ENCODE results near the gene PLPP2.

The PLPP2 gene

DNA sequence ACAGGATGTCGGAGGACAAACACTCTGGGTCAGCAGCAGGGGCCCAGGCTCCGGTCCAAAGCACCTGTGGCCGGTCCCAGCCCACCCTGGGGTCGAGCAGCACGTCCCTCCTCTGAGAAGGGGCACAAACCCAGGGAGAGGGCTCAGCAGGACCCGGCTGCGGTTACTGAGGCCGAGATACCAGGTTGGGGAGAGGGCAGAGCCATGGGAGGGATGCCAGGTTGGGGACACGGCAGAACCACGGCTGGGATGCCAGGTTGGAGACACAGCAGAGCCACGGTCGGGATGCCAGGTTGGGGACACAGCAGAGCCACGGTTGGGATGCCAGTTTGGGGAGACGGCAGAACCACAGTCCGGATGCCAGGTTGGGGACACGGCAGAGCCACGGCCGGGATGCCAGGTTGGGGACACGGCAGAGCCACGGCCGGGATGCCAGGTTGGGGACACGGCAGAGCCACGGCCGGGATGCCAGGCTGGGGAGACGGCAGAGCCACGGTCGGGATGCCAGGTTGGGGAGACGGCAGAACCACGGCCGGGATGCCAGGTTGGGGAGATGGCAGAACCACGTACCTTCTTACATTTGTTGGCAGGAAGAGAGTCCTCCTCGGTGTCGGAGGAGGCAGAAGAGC lies 34.8 kb upstream of the PLPP2 start:
- Mint-ChIP-seq H3K27me3 (ENCODE audit: low read depth) (no peaks in the 10 kb centered on the region), H3K4me3 (no peak overlapping the region), H3K36me3 (ENCODE audit: low read depth) (peaks cover 43% of the 10 kb centered on the region), H3K27ac (no peak overlapping the region), H3K4me1 (ENCODE audit: low read depth) (no peaks in the 10 kb centered on the region), H3K9me3 (peaks cover 22% of the 10 kb centered on the region)

DNA sequence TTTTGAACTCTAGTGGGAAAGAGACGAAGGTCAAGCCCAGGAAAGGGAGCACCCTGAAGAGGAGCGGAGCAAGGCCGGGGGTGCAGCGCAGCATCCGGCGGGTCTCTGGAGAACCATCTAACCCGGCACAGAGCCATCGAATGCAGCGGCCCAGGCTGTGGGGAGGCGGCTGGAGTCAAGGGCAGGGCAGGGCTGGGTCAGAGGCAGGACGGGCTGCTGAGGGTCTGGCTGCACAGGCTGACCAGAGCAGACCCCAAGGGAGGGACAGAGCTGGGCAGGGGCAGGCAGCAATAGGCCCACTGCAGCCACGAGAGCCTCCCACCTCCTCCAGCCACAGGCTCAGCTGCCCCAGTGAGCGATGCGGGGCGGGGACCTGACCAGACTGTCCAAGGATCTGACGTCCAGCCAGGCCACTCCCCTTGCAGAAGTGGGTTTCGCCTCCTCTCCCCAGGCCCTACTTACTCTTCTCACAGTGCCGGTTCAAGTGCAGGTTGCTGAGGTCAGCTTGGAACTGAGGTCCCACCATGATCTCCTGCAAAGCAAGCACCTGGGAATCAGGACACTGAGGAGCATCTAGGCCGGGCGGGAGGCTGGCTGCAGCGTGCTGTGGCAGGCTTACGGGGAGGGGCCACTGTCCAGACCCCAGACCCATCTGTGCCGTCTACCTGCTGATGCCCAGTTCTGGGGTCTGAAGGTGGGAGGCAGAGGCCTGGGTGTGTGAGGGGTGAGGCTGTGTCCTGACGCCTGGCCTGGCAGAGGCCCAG lies 34.2 kb upstream of the PLPP2 start:
- Mint-ChIP-seq H3K36me3 (ENCODE audit: low read depth) (peaks cover 42% of the 10 kb centered on the region), H3K27ac (no peak overlapping the region), H3K4me3 (no peak overlapping the region), H3K4me1 (ENCODE audit: low read depth) (no peaks in the 10 kb centered on the region), H3K9me3 (peaks cover 17% of the 10 kb centered on the region), H3K27me3 (ENCODE audit: low read depth) (no peaks in the 10 kb centered on the region)

DNA sequence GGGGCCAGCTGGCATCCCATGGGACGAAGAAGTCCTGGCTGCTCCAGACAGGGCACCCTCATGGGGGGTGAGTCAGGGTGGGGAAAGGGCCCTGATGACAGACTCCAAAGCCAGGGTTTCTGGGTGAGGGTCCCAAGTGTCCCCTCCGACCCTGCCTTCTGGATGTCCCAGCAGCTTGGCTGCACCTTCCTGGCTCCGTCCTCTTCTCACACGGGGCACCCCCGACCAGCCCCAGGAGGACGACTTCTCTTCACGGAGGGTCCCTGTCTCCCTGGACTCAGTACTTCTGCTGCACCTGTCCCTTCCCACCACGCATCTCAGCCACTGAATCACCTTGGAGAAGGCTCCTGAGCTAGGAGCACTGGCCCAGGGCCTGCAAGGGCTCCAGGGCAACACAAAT lies 33.5 kb upstream of the PLPP2 start:
- H3K9me3 Mint-ChIP-seq = peaks cover 17% of the 10 kb centered on the region
- H3K27ac Mint-ChIP-seq = no peak overlapping the region
- peaks cover 46% of the 10 kb centered on the region for H3K36me3 Mint-ChIP-seq (ENCODE audit: low read depth)
- no peaks in the 10 kb centered on the region for H3K27me3 Mint-ChIP-seq (ENCODE audit: low read depth)
- no peaks in the 10 kb centered on the region for H3K4me1 Mint-ChIP-seq (ENCODE audit: low read depth)
- no peak overlapping the region for H3K4me3 Mint-ChIP-seq

DNA sequence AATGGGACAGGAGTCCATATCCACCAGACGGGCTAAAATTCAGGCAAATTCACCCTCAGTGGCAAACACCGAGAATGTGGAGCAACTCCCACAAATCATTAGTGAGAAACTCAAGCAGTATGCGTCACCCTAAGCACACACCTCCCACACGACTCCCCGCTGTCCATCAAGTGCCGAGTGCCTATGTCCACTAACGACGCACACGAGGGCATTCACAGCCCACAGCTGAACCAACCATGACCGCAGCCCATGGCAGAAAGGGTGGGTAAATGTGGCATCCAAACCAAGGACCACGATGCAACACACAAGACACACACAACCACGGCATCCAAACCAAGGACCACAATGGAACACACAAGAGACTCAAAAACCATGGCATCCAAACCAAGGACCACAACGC lies 31.4 kb upstream of the PLPP2 start:
- Mint-ChIP-seq H3K4me1 (ENCODE audit: low read depth) (no peaks in the 10 kb centered on the region), H3K9me3 (peaks cover under 1% of the 10 kb centered on the region), H3K27ac (no peak overlapping the region), H3K4me3 (no peak overlapping the region), H3K27me3 (ENCODE audit: low read depth) (no peaks in the 10 kb centered on the region), H3K36me3 (ENCODE audit: low read depth) (peaks cover 34% of the 10 kb centered on the region)

DNA sequence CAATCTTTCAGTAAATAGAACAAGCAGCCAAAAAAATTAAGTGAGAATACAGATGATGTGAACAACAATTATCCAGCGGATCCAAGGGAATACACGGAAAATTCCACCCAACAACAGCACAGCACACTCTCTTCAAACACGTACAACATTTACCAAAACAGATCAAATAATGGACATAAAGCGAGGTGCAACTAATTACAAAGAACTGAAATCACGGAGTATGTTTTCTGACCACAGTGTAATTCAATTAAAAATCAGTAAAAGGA lies 27.2 kb upstream of the PLPP2 start:
- no peak overlapping the region for H3K27ac Mint-ChIP-seq
- H3K36me3 Mint-ChIP-seq (ENCODE audit: low read depth) = peaks cover 27% of the 10 kb centered on the region
- peaks cover 4% of the 10 kb centered on the region for H3K4me1 Mint-ChIP-seq (ENCODE audit: low read depth)

DNA sequence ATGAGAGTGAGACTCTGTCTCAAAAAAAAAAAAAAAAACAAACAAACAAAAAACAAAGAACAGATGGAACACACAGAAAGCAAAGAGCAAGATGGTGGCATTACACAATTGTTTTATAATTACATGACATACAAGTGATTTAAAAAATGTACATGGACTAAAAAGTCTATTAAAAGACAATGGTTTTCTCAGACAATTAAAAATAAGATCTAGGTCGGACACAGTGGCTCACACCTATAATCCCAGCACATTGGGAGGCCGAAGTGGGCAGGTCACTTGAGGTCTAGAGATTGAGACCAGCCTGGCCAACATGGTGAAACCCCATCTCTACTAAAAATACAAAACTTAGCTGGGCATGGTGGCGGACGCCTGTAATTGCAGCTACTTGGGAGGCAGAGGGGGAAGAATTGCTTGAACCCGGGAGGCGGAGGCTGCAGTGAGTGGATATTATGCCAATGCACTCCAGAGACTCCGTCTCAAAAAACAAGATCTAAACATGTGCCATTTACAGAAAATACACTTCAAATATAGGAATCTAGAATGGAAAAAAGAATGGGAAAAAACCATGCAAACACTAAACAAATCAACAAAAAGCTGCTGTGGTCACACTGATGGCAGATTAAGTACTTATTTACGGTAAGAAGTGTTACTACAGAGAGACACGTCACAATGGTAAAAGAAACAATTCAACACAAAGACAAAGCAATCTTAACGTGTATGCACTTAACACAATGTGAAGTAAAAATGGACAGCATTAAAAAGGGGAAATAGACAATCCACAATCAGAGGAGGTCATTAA lies 26.7 kb upstream of the PLPP2 start:
- Mint-ChIP-seq H3K4me1 (ENCODE audit: low read depth) (peaks cover 4% of the 10 kb centered on the region), H3K27me3 (ENCODE audit: low read depth) (no peaks in the 10 kb centered on the region), H3K9me3 (no peaks in the 10 kb centered on the region), H3K36me3 (ENCODE audit: low read depth) (peaks cover 27% of the 10 kb centered on the region), H3K4me3 (no peak overlapping the region), H3K27ac (no peak overlapping the region)

More for the DNA sequence above, 27.2 kb upstream of the PLPP2 start:
- no peaks in the 10 kb centered on the region for H3K27me3 Mint-ChIP-seq (ENCODE audit: low read depth)
- H3K4me3 Mint-ChIP-seq = no peak overlapping the region
- no peaks in the 10 kb centered on the region for H3K9me3 Mint-ChIP-seq

DNA sequence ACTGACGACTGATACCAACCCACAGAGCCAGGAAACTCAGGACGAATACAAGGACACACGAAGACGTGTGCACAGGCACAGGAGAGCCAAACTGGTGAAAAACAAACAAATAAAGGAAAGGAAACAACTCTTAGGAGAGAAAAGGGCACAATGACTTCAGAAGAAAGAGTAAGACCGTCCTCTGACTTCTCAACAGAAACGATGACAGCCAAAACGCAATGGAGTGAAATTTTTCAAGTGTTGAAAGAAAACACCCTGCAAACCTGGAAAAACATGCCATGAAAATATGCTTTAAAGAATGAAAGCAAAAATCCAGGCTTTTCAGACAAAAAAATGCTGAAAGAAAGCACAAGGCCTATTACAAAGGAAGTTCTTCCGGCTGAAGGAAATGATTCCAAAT lies 24.6 kb upstream of the PLPP2 start:
- H3K4me3 Mint-ChIP-seq = no peak overlapping the region
- peak overlapping the region; percentile 27 for H3K27ac Mint-ChIP-seq
- no peaks in the 10 kb centered on the region for H3K9me3 Mint-ChIP-seq
- H3K27me3 Mint-ChIP-seq (ENCODE audit: low read depth) = no peaks in the 10 kb centered on the region
- H3K4me1 Mint-ChIP-seq (ENCODE audit: low read depth) = peaks cover 4% of the 10 kb centered on the region
- H3K36me3 Mint-ChIP-seq (ENCODE audit: low read depth) = peaks cover 24% of the 10 kb centered on the region

DNA sequence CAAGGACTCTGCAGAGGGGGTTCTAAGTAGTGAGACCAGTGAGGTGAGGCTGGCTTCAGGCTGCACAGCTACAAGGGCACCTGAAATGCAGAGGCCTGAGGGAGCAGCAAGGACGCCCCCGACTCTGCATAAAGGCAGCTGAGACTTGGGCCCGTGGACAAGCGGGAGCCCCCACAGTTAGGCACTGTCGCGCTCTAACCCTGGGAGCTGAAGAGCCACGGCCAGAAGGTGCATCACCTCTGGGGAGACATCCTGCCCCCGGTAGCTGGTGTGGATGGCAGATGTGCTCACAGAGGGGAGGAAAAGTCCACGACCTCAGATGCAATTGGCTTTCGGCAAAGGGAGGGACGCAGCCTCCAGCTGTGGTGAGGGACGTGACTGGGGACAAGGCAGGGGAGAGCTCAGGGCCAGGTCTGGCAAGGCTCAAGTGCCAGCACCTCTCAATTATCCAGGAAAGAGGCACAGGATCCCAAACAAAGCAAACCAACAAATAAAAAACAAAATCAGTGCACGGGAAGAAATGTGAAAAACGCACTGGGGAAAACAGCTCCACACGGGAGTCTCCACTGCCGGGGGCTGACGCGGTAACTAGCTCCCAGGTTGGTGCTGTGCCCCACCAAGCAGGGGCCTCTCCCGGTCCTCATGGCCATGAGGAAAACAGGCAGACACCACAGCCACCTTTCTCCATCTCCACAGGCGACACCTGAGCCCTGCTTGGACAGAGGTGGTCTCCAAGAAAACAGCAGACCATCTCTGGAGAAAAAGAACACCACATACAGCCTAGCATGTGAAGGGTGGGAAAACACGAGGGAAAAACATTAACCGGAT lies 23.0 kb upstream of the PLPP2 start:
- no peak overlapping the region for H3K27ac Mint-ChIP-seq
- no peaks in the 10 kb centered on the region for H3K9me3 Mint-ChIP-seq
- no peaks in the 10 kb centered on the region for H3K27me3 Mint-ChIP-seq (ENCODE audit: low read depth)
- no peak overlapping the region for H3K4me3 Mint-ChIP-seq
- H3K36me3 Mint-ChIP-seq (ENCODE audit: low read depth) = peaks cover 15% of the 10 kb centered on the region
- H3K4me1 Mint-ChIP-seq (ENCODE audit: low read depth) = peaks cover 4% of the 10 kb centered on the region

DNA sequence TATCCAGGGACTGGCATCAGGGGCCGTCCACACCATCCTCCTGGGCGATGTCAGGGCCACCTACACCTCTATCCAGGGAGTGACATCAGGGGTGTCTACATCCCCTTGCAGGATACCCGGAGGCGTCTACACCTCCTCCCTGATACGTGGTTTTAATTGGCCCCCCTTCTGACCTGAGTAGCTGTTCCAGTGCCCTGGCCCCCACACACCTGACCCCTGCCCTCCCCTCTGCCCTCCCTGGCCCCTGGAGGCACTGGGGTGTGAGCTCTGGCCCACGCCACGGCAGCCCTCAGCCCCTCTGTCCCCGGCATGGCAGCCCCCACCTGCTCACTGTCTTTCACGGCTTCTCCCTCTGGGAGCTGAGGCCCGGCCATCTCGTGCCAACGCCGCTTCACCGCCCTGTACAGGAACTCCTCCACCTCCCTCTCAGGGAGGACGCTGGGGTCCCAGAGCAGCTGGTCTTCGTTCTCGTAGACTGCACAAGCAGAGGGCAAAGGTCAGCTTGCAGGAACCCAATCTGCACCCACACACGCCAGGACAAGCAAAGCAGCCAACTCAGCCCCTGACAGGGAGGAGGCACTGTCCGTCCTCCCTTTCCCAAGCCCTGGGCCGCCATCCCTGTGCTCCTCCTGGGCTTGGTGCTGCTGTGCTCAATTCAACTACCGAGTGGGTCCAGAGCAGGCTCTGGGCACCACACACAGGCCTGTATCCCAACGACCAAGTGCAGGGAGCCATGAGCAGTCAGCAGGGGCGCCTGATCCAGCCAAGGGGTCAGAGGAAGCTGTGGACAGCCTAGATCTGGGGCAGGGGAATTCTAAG lies 22.2 kb upstream of the PLPP2 start:
- no peak overlapping the region for H3K27ac Mint-ChIP-seq
- no peaks in the 10 kb centered on the region for H3K27me3 Mint-ChIP-seq (ENCODE audit: low read depth)
- peaks cover 15% of the 10 kb centered on the region for H3K36me3 Mint-ChIP-seq (ENCODE audit: low read depth)
- no peaks in the 10 kb centered on the region for H3K9me3 Mint-ChIP-seq
- no peak overlapping the region for H3K4me3 Mint-ChIP-seq
- peaks cover 4% of the 10 kb centered on the region for H3K4me1 Mint-ChIP-seq (ENCODE audit: low read depth)

DNA sequence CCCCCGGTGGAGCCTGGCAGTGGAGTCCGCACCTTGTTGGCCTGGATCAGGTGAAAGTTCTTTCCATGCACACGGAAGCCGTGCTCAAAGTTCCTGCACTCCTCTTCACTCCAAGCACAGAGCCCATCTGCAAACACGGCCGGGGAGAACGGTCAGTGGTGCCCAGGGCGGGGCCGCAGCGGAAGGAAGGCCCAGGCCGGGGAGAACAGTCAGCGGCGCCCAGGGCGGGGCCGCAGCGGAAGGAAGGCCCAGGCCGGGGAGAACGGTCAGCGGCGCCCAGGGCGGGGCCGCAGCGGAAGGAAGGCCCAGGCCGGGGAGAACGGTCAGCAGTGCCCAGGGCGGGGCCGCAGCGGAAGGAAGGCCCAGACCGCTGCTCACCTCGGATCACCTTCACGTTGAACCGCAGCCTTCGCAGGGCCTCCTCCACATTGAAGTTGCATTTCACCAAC lies 20.6 kb upstream of the PLPP2 start:
- Mint-ChIP-seq H3K36me3 (ENCODE audit: low read depth) (peaks cover 7% of the 10 kb centered on the region), H3K27ac (no peak overlapping the region), H3K27me3 (ENCODE audit: low read depth) (no peaks in the 10 kb centered on the region), H3K9me3 (no peaks in the 10 kb centered on the region), H3K4me3 (no peak overlapping the region), H3K4me1 (ENCODE audit: low read depth) (peaks cover 4% of the 10 kb centered on the region)

DNA sequence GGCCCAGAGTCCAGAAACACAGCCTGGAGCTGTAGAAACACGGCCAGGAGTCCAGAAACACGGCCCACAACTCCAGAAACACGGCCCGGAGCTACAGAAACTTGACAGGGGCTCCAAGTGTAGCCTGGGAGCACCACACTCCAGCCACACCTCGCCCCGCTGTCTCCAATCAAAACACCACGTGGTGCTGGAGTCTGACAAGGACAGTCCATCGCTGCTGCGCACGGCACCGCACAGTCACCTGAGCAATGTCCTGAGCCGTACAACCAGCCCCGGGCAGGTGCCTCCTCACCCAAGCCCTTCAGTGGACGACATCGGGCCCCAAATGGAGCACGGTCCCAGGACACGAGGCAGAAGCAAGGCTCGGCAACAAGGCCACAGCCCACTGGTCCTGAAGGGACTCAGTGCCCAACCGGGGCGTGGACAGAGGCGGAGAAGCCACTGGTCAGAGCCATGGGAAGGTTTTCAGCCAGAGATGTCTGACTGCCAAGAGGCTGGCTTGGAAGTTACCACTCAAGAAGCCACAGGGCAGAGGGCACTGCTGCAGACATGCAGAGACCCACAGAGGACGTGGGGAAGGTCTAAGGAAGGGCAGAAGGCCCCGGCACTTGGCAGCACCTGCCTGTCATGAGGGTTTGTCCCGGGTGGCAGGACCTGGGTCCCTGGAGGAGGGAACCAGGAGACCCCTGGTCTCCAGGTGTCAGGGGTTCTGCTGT lies 19.7 kb upstream of the PLPP2 start:
- no peak overlapping the region for H3K4me3 Mint-ChIP-seq
- H3K4me1 Mint-ChIP-seq (ENCODE audit: low read depth) = peaks cover 4% of the 10 kb centered on the region
- no peak overlapping the region for H3K27ac Mint-ChIP-seq
- H3K36me3 Mint-ChIP-seq (ENCODE audit: low read depth) = peaks cover 7% of the 10 kb centered on the region
- no peaks in the 10 kb centered on the region for H3K27me3 Mint-ChIP-seq (ENCODE audit: low read depth)
- H3K9me3 Mint-ChIP-seq = no peaks in the 10 kb centered on the region

DNA sequence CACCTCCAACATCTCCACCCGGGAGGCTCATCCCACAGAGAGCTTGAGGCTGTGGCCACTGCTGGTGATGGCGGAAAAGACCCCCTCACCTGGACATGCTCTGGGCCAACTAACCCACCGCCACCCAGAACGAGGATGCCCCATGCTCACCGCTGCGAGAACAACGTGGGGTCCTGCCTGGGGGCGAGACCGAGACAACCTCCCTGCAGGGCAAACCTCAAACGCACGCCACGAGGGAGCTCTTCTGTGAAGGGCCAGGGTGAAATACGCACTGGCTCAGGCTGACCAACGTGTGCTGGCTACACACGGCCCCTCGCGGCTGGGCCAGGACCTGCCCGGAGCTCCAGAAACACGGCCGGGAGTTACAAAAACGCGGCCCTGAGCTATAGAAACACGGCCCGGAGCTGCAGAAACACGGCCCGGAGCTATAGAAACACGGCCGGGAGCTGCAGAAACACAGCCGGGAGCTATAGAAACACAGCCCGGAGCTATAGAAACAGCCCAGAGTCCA lies 19.0 kb upstream of the PLPP2 start:
- Mint-ChIP-seq H3K36me3 (ENCODE audit: low read depth) (peaks cover 5% of the 10 kb centered on the region), H3K4me1 (ENCODE audit: low read depth) (no peaks in the 10 kb centered on the region), H3K9me3 (no peaks in the 10 kb centered on the region), H3K27me3 (ENCODE audit: low read depth) (no peaks in the 10 kb centered on the region), H3K27ac (no peak overlapping the region), H3K4me3 (no peak overlapping the region)

DNA sequence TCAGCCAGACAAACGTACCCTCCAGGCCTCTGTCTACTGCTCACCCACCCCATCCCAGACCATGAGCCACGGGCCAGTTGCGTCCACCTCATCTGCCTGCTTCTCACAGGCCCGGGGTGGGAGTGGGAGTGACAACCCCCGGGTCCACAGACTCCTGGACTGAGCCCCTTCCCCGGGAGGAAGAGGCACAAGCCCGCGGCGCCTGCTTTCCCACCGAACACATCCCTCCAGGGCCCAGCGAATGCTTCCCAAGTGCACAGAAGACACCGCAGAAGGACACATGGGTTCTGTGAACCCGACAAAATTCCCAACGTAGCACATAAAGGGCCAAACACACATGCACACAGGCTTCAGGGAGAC lies 18.0 kb upstream of the PLPP2 start:
- H3K4me3 Mint-ChIP-seq = no peak overlapping the region
- peaks cover 7% of the 10 kb centered on the region for H3K36me3 Mint-ChIP-seq (ENCODE audit: low read depth)
- no peaks in the 10 kb centered on the region for H3K27me3 Mint-ChIP-seq (ENCODE audit: low read depth)
- H3K4me1 Mint-ChIP-seq (ENCODE audit: low read depth) = no peaks in the 10 kb centered on the region
- no peaks in the 10 kb centered on the region for H3K9me3 Mint-ChIP-seq
- H3K27ac Mint-ChIP-seq = no peak overlapping the region
